ENCODE measurements around the gene ZNF276.

DNA sequence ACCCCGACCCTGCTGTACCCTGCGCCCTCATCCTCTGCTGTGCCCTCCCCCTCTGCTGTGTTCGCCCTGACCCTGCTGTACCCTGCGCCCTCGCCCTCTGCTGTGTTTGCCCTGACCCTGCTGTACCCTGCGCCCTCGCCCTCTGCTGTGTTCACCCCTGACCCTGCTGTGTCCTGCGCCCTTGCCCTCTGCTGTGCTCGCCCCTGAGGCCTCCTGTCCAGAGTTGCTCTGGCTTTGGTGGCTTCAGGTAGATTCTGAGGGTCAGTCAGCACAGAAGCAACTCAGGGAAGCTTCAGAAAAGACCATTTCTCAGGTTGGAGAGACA is 11.5 kb downstream of the ZNF276 start:
- TF ChIP-seq POLR2A (IDR thresholded peaks at IDR 0.05; ENCODE audit: low read depth, low read length), result no peak
- no peak for TF ChIP-seq POLR2AphosphoS5 (IDR thresholded peaks at IDR 0.05; ENCODE audit: low read depth, low read length)
